Neural progenitor cell (in vitro differentiated cells): ENCODE data around the gene ZMYND11.

Source experiments
- EZH2 ChIP-seq: fragments of 200-600 bp; sonication (generic); IDR thresholded peaks from 2 replicates; pipeline ENCODE4 v1.6.1; 2017; ENCODE audit warnings: antibody characterized with exemption, mild to moderate bottlenecking, moderate library complexity
- TF ChIP-seq, protein P1 (sequence below): fragments of 200-600 bp; sonication (generic); IDR thresholded peaks from 2 replicates; pipeline ENCODE4 v1.5.1; 2017; ENCODE audit warnings: antibody characterized with exemption, mild to moderate bottlenecking

DNA sequence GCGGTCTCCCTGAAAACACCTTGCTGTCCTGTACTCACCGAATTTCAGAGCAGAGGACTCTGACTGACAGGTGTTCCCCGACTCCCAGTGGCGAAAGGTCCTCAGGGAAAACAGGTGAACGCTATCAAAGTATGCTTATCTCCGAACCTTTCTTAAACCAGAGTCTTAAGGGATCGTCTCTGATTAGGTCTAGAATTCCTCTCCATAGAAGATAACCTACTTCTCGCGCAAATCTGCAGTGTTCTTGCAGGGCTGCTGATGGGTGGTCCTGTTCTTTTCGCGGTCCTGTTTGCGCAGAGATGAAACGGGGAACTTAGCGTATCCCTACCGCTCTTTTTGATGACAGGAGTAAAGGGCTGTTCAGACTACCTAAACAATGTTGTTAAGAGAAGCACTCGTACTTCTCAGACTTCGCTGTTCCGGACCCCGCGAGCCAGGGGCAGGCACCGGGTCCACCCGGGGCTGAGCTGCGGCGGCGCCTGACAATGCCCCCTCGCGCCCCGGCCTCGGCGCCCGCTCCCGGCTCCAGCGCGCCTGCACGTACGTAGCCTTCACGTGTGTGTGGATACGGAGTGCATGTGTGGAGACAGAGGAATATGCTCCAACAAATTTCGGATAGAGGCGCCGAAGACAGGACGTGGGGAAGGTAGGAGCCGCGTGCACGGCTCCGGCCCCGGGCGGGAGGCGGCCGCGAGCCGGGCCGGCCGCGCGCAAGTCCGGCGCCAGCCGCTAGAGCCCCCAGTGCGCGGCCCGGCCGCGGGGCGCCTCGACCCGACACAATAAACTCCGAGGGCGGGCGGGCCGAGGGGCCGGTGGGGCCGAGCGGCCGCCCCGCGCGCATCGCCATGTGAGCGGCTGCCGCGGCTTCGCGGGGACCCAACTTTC, 766 bp upstream of the ZMYND11 start:
- TF ChIP-seq, protein P1, sequence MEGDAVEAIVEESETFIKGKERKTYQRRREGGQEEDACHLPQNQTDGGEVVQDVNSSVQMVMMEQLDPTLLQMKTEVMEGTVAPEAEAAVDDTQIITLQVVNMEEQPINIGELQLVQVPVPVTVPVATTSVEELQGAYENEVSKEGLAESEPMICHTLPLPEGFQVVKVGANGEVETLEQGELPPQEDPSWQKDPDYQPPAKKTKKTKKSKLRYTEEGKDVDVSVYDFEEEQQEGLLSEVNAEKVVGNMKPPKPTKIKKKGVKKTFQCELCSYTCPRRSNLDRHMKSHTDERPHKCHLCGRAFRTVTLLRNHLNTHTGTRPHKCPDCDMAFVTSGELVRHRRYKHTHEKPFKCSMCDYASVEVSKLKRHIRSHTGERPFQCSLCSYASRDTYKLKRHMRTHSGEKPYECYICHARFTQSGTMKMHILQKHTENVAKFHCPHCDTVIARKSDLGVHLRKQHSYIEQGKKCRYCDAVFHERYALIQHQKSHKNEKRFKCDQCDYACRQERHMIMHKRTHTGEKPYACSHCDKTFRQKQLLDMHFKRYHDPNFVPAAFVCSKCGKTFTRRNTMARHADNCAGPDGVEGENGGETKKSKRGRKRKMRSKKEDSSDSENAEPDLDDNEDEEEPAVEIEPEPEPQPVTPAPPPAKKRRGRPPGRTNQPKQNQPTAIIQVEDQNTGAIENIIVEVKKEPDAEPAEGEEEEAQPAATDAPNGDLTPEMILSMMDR, result no peak
- TF ChIP-seq EZH2, result no peak
